ENCODE measurements around the gene JARID2. TPM values are rescaled to one million over a fixed set of nuclear protein-coding genes. Genes with fewer than 3 reads are reported as not detected.

The JARID2 gene
- total RNA-seq, 2 donors from 2014 or later: 10.0 to 11.2 TPM

GRCh38 chr6:15433511-15433861 is 187.6 kb downstream of the JARID2 start:
- intact Hi-C loops (cut with DNase I, micrococcal nuclease): no loop called here

DNA sequence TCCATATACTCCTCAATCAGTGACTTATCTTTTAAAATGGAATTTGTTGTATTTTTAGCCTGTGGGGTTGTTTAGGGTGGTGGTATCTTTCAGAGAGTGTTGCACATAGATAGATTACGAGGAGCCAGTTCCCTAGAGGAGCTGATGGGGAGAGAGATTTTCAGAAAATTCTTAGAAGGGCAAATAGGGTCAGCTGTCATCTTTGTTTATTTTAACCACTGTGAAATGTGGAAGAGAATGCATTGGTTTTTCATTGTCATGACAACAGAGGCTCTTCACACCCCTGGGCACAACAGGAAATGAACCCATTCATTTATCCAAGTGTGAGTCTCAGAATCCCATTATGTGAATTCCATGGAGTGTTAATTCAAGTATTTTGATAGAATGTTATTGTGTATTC is 188.4 kb downstream of the JARID2 start:
- intact Hi-C loops (cut with DNase I, micrococcal nuclease): no loop called here
- no peak for ATAC-seq
- no peak for DNase-seq

More at GRCh38 chr6:15433511-15433861, 187.6 kb downstream of the JARID2 start:
- no peak for ATAC-seq
- DNase-seq: no peak

DNA sequence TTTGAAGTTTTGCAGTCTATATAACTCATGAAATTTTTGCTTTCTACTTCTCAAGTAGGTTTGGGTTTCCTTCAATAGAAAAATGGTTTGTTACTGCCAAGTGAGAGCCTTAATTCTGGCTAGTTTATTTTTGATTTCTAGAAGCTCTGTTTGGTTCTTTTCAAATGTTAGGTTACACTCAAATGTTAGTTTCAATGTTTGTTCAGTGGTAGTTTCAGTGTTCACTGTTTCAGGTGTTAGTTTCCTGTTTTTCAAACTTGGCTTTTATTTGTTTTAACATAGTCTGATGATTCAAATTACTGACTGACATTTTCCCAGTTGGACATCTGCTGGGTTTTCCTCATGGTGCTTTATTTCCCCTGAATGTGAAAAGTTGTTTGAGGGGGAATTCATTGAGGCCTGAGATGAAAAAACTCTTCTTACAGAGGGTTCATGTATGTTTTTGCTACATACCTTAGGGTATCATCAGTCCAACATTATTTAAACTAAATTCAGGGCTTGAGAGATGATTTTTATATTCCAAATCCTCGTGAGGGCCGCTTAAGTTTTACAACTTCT is 189.0 kb downstream of the JARID2 start:
- ATAC-seq (no peak), DNase-seq (no peak)
- intact Hi-C loops (cut with DNase I, micrococcal nuclease): no loop called here

DNA sequence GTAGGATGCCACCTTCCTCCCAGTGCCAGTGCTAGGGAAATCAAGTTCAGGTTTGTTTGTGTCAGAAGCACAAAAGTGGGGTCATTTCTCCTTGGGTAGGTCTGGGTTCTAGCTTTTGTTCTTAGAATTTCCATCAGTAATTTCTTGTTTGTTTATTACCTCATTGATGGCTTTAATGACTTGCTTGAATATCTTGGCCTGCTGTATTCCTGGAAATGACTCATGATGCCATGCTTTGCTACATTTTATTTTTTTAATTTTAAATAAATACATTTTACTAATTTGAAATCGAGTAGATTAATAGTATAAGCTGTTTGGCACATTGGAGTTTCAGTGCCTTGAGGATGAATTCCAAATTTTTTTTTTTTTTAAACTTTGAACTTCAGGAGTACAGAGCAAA is 189.6 kb downstream of the JARID2 start:
- intact Hi-C loops (cut with DNase I, micrococcal nuclease): no loop called here
- ATAC-seq: no peak
- no peak for DNase-seq

DNA sequence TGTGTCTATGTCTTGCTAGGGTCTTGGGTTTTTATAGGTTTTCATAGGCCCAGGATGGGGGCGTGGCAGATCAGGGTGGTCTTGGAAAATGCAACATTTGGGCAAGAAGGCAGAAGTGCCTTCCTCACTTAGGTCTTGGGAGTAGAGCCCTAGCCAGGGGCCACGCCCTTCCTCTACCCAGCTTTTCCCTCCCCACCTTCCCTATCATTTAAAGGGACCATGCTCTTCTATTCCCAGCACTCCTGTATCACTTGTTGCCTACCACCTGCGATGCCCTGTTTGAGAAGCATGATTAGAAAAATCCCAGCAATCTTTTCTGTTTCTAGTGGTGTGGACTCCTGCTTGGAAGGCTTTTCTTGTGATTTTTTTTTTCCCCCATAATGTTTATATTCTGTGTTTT is 190.6 kb downstream of the JARID2 start:
- intact Hi-C loops (cut with DNase I, micrococcal nuclease): no loop called here
- ATAC-seq (no peak), DNase-seq (no peak)

- DNase-seq (no peak), ATAC-seq (no peak)
- intact Hi-C loops (cut with DNase I, micrococcal nuclease): no loop called here
These were observed 191.3 kb downstream of the JARID2 start for GRCh38 chr6:15437090-15437635.

GRCh38 chr6:15439410-15440025 is 193.6 kb downstream of the JARID2 start:
- no peak for ATAC-seq
- intact Hi-C loops (cut with DNase I, micrococcal nuclease): loop anchor here in 1 of 2 donors (5.0 kb wide), 1 partner anchor 192 kb away; the partner anchor contains the start of gene JARID2
- no peak for DNase-seq

DNA sequence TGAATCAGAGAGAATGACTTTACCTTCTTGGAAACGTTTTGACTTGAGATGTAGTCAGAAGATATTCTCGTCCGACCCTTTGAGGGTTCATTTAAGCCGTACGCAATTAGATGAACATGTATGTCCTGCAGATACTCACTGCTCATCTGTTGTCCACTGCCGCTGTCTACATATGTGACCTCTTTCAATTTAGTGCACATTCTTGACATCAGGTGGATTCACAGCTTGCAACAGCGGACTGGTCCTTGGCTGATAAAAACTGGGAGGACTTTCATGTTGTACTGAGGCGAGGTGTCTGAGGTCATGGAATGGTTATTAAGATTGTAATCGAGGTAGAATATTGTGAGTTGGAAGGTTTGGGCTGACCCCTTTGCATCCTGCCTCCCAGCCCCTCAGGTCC is 194.2 kb downstream of the JARID2 start:
- no peak for DNase-seq
- intact Hi-C loops (cut with DNase I, micrococcal nuclease): loop anchor here in 1 of 2 donors (5.0 kb wide), 1 partner anchor 193 kb away; the partner anchor contains the start of gene JARID2
- no peak for ATAC-seq

DNA sequence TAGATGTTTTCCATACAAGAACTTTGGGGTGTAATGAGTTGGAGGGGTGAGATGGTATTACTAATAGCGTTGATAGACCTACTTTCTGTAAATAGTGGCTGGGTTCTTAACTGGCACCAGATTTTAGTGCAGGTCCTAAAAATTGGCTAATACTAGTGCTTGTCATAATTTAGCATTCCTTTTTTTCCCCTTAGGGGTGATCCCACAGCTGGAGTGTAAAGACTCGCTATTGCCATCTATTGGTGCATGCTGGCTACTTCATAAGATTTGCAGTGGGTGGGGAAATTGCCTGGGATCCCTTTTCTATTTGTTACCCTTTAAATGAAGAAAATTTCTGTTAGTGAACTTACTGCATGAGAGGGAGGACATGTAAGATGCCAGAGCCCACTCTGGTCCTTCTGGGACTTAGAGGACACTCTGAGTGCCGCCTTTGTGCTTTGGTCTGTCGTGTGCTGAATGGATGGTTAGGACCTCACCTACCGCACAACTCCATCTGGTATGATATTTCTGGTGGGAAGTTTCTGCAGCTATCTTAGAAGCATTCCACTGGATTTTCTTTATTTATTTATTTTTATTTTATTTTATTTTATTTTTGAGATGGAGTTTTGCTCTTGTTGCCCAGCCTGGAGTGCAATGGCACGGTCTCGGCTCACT is 195.5 kb downstream of the JARID2 start:
- peak in 1 of 2 donors; percentile 27 for DNase-seq
- intact Hi-C loops (cut with DNase I, micrococcal nuclease): loop anchor here in 1 of 2 donors (5.0 kb wide), 1 partner anchor 194 kb away; the partner anchor contains the start of gene JARID2

DNA sequence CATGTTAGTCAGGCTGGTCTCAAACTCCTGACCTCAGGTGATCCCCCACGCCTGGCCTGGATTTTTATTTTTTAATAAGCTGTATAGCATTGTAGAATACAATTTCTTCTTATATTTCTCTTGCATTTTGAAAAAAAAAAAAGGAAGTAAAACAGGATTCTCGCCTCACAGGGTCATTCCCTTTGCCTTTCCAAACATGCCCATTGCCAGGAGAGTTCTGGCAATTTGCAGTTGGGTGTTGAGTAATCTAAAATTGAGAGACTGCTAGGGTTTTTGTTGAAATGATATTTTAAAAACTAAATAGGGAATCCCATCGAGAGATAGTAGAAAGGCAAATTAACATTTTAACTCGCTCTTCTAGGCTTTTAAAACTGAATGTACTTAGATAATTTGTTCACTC is 196.1 kb downstream of the JARID2 start:
- intact Hi-C loops (cut with DNase I, micrococcal nuclease): loop anchor here in 1 of 2 donors (5.0 kb wide), 1 partner anchor 195 kb away; the partner anchor contains the start of gene JARID2
- no peak for ATAC-seq

More for the DNA sequence above, 195.5 kb downstream of the JARID2 start:
- ATAC-seq: peak; percentile 68

DNA sequence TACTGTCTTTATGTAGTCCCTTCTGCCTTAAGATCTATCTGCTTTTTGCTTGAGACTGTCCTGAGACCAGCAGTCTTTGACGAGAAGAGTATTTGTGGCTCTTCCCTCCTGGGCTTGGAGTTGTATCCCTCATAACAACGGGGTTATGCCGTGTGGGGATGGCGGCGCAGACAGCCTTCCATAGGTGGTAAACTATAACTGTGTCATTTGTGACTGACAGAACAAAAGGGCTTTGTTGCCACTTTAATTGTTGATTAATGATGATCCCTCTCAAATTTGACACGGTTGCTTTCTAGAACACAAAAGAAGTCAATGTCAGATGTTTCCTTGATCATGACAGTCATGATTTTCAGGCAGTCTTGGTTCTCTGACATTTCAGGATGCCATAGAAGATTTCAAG is 196.6 kb downstream of the JARID2 start:
- intact Hi-C loops (cut with DNase I, micrococcal nuclease): loop anchor here in 1 of 2 donors (5.0 kb wide), 1 partner anchor 195 kb away; the partner anchor contains the start of gene JARID2
- ATAC-seq: no peak
- no peak for DNase-seq

More for the DNA sequence above, 196.1 kb downstream of the JARID2 start:
- no peak for DNase-seq

DNA sequence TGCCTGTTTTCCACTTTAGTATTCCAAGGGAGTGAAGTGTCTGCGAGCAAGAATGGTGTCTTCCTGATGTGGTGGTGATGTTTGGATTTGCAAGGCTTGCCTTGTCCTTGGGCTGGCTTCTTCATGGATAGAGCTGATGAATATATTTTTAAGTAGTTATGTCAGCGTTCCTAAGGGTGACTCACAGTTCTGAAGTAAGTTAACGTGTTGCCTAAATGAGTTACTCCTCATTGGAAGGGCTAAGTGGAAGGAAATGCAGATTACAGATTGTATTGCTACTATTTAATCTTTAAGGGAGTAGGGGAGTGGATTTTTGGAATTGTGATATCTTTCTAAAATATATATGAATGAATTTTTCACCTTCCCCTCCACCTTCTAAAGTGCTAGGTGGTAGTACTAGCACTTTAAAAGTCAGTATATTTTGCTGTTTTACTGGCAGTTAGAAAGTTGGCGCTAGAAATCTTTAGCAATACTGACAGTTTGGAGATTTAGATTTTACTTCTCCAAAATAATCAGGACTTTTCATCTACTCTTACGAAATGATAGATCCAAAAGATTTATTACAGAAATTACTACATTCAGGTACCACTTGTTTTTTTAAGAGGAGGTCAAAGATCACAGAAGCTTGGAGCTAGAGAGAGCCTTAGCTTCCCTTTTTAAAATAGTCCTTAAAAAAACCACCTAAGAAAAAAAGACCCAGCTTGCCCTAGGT is 197.4 kb downstream of the JARID2 start:
- DNase-seq (no peak), ATAC-seq (no peak)
- intact Hi-C loops (cut with DNase I, micrococcal nuclease): loop anchor here in 1 of 2 donors (5.0 kb wide), 1 partner anchor 196 kb away; the partner anchor contains the start of gene JARID2

DNA sequence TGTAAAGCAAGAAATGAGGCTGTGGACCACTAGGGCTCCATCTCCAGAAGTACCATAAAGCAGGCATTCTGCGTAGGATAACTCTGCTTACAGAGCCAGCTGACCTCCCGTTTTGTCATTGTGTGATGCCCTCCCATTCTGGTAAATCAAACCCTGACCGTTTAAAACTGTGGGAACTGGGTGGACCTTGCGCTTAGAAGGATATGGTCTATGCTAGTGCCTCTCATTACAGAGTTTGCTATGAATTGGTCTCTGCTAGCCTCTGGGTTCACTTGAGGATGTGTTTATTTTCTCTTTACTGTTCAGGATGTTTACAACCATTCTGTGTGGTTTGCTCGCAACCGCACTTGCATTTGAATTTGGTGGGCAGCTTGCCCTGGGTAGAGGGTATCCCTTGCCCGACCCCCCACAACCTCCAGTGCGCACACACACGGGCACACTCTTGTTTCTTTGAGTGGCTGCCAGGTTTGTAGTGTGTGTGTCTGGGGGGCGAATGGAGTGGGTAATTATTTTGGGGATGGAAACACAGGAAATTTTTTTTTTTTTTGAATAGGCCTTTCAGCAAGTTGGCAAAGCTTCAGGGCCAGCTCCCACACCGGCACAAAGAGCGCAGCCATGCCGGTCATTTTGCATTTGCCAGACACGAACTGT is 198.3 kb downstream of the JARID2 start:
- intact Hi-C loops (cut with DNase I, micrococcal nuclease): loop anchor here in 1 of 2 donors (5.0 kb wide), 1 partner anchor 197 kb away; the partner anchor contains the start of gene JARID2
- DNase-seq: no peak
- no peak for ATAC-seq

GRCh38 chr6:15444881-15445280 is 199.0 kb downstream of the JARID2 start:
- intact Hi-C loops (cut with DNase I, micrococcal nuclease): loop anchor here in 1 of 2 donors (5.0 kb wide), 1 partner anchor 198 kb away; the partner anchor contains the start of gene JARID2
- no peak for DNase-seq
- ATAC-seq: peak; percentile 65

- intact Hi-C loops (cut with DNase I, micrococcal nuclease): no loop called here
- no peak for DNase-seq
- ATAC-seq: peak; percentile 49
These were observed 201.8 kb downstream of the JARID2 start for GRCh38 chr6:15447546-15448267.

- DNase-seq: no peak
- intact Hi-C loops (cut with DNase I, micrococcal nuclease): no loop called here
- no peak for ATAC-seq
These were observed 203.1 kb downstream of the JARID2 start for GRCh38 chr6:15449011-15449410.

GRCh38 chr6:15451738-15452137 is 205.9 kb downstream of the JARID2 start:
- intact Hi-C loops (cut with DNase I, micrococcal nuclease): no loop called here
- DNase-seq (no peak), ATAC-seq (no peak)

All from left colon (tissue), 2 donors.